Endothelial cell of umbilical vein (primary cell): ENCODE results near the gene BNC2. TPM values are rescaled to one million over a fixed set of nuclear protein-coding genes. Genes with fewer than 3 reads are reported as not detected.

ENCODE experiments used
- BruUV-seq: library from RNA; stranded (reverse); fragments of 400-500 nt; replicated peaks from 2 replicates; lab custom pipeline; 2021; lab: Mats Ljungman, UMichigan
- CTCF ChIA-PET: fragments of 300-600, 350-600 bp; sonication (Branson Sonifier 250); formaldehyde crosslinking; loops from one replicate; lab custom pipeline; 2021; ENCODE audit warnings: antibody characterized with exemption, inconsistent platforms; lab: Charles Lee
- POLR2A ChIA-PET: fragments of 300-600, 350-600 bp; sonication (Branson Sonifier 250); formaldehyde crosslinking; loops from one replicate; lab custom pipeline; 2021; ENCODE audit warnings: antibody characterized with exemption, inconsistent platforms; lab: Charles Lee
- DNase-seq: peaks from one replicate; pipeline ENCODE4 v3.0.0-alpha.2; 2011; ENCODE audit warnings: low read depth, low spot score
- FAIRE-seq: peaks from 2 replicates; lab custom pipeline; 2011; peaks lifted over from hg19 to GRCh38; lab: Jason Lieb, UNC
- H2AFZ ChIP-seq: 2 replicates; pipeline ENCODE4 v1.6.0; 2012; ENCODE audit warnings: low read depth, low read length, control low read depth, inconsistent platforms
- H3K27ac ChIP-seq: 2 replicates; pipeline ENCODE4 v1.5.1; 2011; ENCODE audit warnings: low read depth, mild to moderate bottlenecking, control low read depth, low read length, moderate library complexity; ENCODE audit not compliant: insufficient read depth
- H3K27me3 ChIP-seq, 2 experiments: 2 replicates each; pipeline versions ENCODE4 v1.6.0 to v1.6.1; 2011; ENCODE audit warnings: low read length in 2 of 2, mixed read lengths in 1 of 2; ENCODE audit not compliant: control insufficient read depth in 2 of 2, insufficient read depth in 2 of 2
- H3K36me3 ChIP-seq, 2 experiments: 2 replicates in 1 of 2; 3 replicates in 1 of 2; pipeline ENCODE4 v1.5.1; 2011; ENCODE audit warnings: low read length in 2 of 2, mild to moderate bottlenecking in 1 of 2, moderate library complexity in 1 of 2; ENCODE audit not compliant: control insufficient read depth in 2 of 2, insufficient read depth in 2 of 2; ENCODE audit errors: extremely low read depth in 1 of 2
- H3K4me1 ChIP-seq: 3 replicates; pipeline ENCODE4 v1.5.1; 2011; ENCODE audit warnings: mild to moderate bottlenecking, low read length; ENCODE audit not compliant: control insufficient read depth, insufficient read depth; ENCODE audit errors: extremely low read depth
- H3K4me2 ChIP-seq: 2 replicates; pipeline ENCODE4 v1.6.1; 2011; ENCODE audit warnings: low read length, control low read depth, mixed read lengths; ENCODE audit not compliant: insufficient read depth
- H3K4me3 ChIP-seq, 3 experiments: fragments of 200-600 bp in 1 of 3; sonication (generic), shearing (Covaris generic) in 1 of 3; replicated peaks in 1 of 3; 2 replicates each; pipeline ENCODE4 v1.5.1; 2011 to 2016; ENCODE audit warnings: control low read depth in 3 of 3, low read length in 3 of 3, mild to moderate bottlenecking in 2 of 3, inconsistent platforms in 1 of 3, low read depth in 1 of 3, moderate library complexity in 1 of 3; ENCODE audit not compliant: insufficient read depth in 1 of 3
- H3K79me2 ChIP-seq: 2 replicates; pipeline ENCODE4 v1.6.0; 2012; ENCODE audit warnings: low read length, inconsistent platforms; ENCODE audit not compliant: control insufficient read depth, insufficient read depth
- H3K9ac ChIP-seq: replicated peaks from 2 replicates; pipeline ENCODE3; 2011; ENCODE audit warnings: low read length, control low read depth; ENCODE audit not compliant: insufficient read depth; ENCODE audit errors: extremely low read depth
- H3K9me1 ChIP-seq: replicated peaks from 3 replicates; pipeline ENCODE4 v1.6.0; 2011; ENCODE audit warnings: mild to moderate bottlenecking, low read length; ENCODE audit not compliant: control insufficient read depth, insufficient read depth; ENCODE audit errors: extremely low read depth
- H3K9me3 ChIP-seq: replicated peaks from 2 replicates; pipeline ENCODE4 v1.5.1; 2012; ENCODE audit warnings: low read length, inconsistent platforms; ENCODE audit not compliant: control insufficient read depth, insufficient read depth
- H4K20me1 ChIP-seq: replicated peaks from 2 replicates; pipeline ENCODE3; 2011; ENCODE audit warnings: mild to moderate bottlenecking, low read length; ENCODE audit not compliant: control insufficient read depth, insufficient read depth; ENCODE audit errors: extremely low read depth
- CTCF ChIP-seq, 2 donors: IDR thresholded peaks; 1 replicate in 1 of 2; 2 replicates in 1 of 2; pipeline ENCODE4 v1.5.1; 2011; ENCODE audit warnings: low read length in 2 of 2, mild to moderate bottlenecking in 2 of 2, moderate library complexity in 2 of 2, control low read depth in 1 of 2, inconsistent platforms in 1 of 2, low read depth in 1 of 2; ENCODE audit not compliant: insufficient read depth in 1 of 2; ENCODE audit errors: extremely low read depth in 1 of 2
- FOS ChIP-seq: IDR thresholded peaks from 2 replicates; pipeline ENCODE4 v1.6.1; 2011; ENCODE audit warnings: mild to moderate bottlenecking, low read length, moderate library complexity, borderline replicate concordance; ENCODE audit not compliant: insufficient read depth
- GATA2 ChIP-seq: IDR thresholded peaks from 2 replicates; pipeline ENCODE4 v1.7.0; 2011; ENCODE audit warnings: low read depth, mild to moderate bottlenecking, moderate library complexity, mixed read lengths, low read length; ENCODE audit not compliant: insufficient read length, insufficient read depth
- JUN ChIP-seq: IDR thresholded peaks from 2 replicates; pipeline ENCODE4 v1.6.1; 2011; ENCODE audit warnings: borderline replicate concordance, low read depth; ENCODE audit not compliant: insufficient read length, insufficient read depth
- MYC ChIP-seq: IDR thresholded peaks from one replicate; pipeline ENCODE4 v1.6.1; 2011; ENCODE audit warnings: mild to moderate bottlenecking, low read depth, low read length
- POLR2A ChIP-seq: IDR thresholded peaks from 2 replicates; pipeline ENCODE4 v1.6.1; 2012; ENCODE audit warnings: low read depth, mild to moderate bottlenecking, control low read depth, low read length
- POLR2AphosphoS5 ChIP-seq: IDR thresholded peaks from 2 replicates; pipeline ENCODE4 v1.6.1; 2012; ENCODE audit warnings: low read depth, mild to moderate bottlenecking, control low read depth, low read length, moderate library complexity; ENCODE audit not compliant: insufficient read depth
- dilution Hi-C: fragments of 300-500 bp; cut with MboI; formaldehyde crosslinking; loops from one replicate; pipeline ENCODE4 v1.15.0; 2019; ENCODE audit warnings: low sequenced_read_pairs; ENCODE audit not compliant: extremely low pct_ligation_motif_present
- intact Hi-C: fragments of 100-400 bp; cut with micrococcal nuclease; formaldehyde crosslinking; loops from one replicate; pipeline ENCODE4 v1.10.0; 2022
- polyA plus RNA-seq, 4 experiments: library from polyadenylated mRNA; depleted of rRNA in 3 of 4; stranded (reverse) in 3 of 4; unstranded in 1 of 4; fragments of >200 nt; gene quantifications; 2 replicates each; pipeline versions ENCODE4 v1.2.1 to v1.2.3, GENCODE V29; 2011 to 2012; ENCODE audit warnings: missing spikeins in 1 of 4
- total RNA-seq: library from RNA; stranded (reverse); gene quantifications from 2 replicates; pipeline ENCODE4 v1.2.3, GENCODE V29; 2021
- TF ChIP-seq, protein P1 (sequence below): IDR thresholded peaks from 2 replicates; pipeline ENCODE4 v1.6.1; 2011; ENCODE audit not compliant: insufficient read depth, insufficient read length

Gene BNC2
- total and polyA plus RNA-seq, 2 donors (not counting 3 experiments of a cell fraction or from before 2014, with no cell fraction given) = 12.1 to 34.3 TPM

DNA sequence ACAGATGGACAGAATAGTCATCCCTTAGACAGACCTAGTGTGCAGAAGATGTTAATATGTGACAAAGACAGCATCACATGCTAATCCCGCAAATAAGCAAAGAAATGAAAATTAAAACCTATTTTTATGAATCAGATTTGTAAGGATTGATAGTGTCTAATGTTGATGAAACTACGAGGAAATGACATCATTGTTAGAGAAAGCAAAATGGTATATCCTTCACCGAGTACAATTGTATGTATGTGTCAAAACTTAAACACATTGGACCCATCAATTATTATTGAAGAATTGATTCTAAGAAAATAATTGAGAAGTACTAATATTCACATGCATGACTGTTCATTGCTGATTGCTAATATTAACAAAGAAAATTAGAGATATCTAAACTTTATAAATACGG, 493.2 kb downstream of the BNC2 start:
- ChIA-PET CTCF (no interaction called here), POLR2A (no interaction called here)
- H3K4me1 ChIP-seq = no peaks in the 10 kb centered on the region
- H4K20me1 ChIP-seq = no peaks in the 10 kb centered on the region
- H3K9me3 ChIP-seq = no peaks in the 10 kb centered on the region
- no peak overlapping the region for H3K4me3 ChIP-seq
- intact Hi-C loops = no loop called here
- no peak overlapping the region for H3K27ac ChIP-seq
- no peaks in the 10 kb centered on the region for H3K36me3 ChIP-seq
- H3K79me2 ChIP-seq = no peaks in the 10 kb centered on the region
- BruUV-seq = no TSS peak
- no peak overlapping the region for H2AFZ ChIP-seq
- no peak overlapping the region for H3K4me2 ChIP-seq
- dilution Hi-C loops = no loop called here
- H3K9me1 ChIP-seq = no peaks in the 10 kb centered on the region
- no peak for DNase-seq
- no peak overlapping the region for H3K9ac ChIP-seq
- TF ChIP-seq MYC (no peak), POLR2A (no peak), CTCF (IDR thresholded peaks at IDR 0.05; ENCODE audit: extremely low read depth in 1 of 2, insufficient read depth in 1 of 2, low read depth in 1 of 2, low read length in 2 of 2) (no peak), JUN (no peak), POLR2AphosphoS5 (no peak), FOS (no peak), GATA2 (no peak)
- TF ChIP-seq, protein P1, sequence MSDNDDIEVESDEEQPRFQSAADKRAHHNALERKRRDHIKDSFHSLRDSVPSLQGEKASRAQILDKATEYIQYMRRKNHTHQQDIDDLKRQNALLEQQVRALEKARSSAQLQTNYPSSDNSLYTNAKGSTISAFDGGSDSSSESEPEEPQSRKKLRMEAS = no peak
- no peak for FAIRE-seq
- H3K27me3 ChIP-seq = no peaks in the 10 kb centered on the region
